Endodermal cell (in vitro differentiated cells): Measurements from ENCODE around the gene MYO1A. TPM values are rescaled to one million over a fixed set of nuclear protein-coding genes. Genes with fewer than 3 reads are reported as not detected.
"Not testable (repeated sequence)": the region's sequence is repeated elsewhere in the genome, so short reads cannot be mapped to it uniquely, and the experiment has no call there.

Source experiments
- DNase-seq: peaks from one replicate; pipeline ENCODE4 v3.0.0-alpha.2; 2017
- H3K27ac ChIP-seq: 2 replicates; pipeline ENCODE4 v1.5.1; 2013; ENCODE audit warnings: mild to moderate bottlenecking, low read depth, low read length, moderate library complexity
- H3K27me3 ChIP-seq: 2 replicates; pipeline ENCODE4 v1.6.1; 2013; ENCODE audit warnings: mild to moderate bottlenecking, low read length, moderate library complexity; ENCODE audit not compliant: insufficient read depth, control insufficient read depth, poor library complexity, severe bottlenecking
- H3K36me3 ChIP-seq: 2 replicates; pipeline ENCODE4 v1.7.0; 2013; ENCODE audit warnings: mild to moderate bottlenecking, low read length, moderate library complexity; ENCODE audit not compliant: control insufficient read depth, insufficient read depth
- H3K4me1 ChIP-seq: one replicate; pipeline ENCODE4 v1.7.0; 2013; ENCODE audit warnings: low read length; ENCODE audit not compliant: control insufficient read depth, insufficient read depth
- H3K4me3 ChIP-seq: 2 replicates; pipeline ENCODE4 v1.5.1; 2013; ENCODE audit warnings: mild to moderate bottlenecking, low read length, moderate library complexity
- H3K9ac ChIP-seq: 2 replicates; pipeline ENCODE4 v1.6.1; 2013; ENCODE audit warnings: mild to moderate bottlenecking, low read length, moderate library complexity; ENCODE audit not compliant: poor library complexity, severe bottlenecking; ENCODE audit errors: extremely low read depth
- H3K9me3 ChIP-seq: 2 replicates; pipeline ENCODE4 v1.6.1; 2013; ENCODE audit warnings: mild to moderate bottlenecking, low read length, moderate library complexity; ENCODE audit not compliant: control insufficient read depth
- H3K27ac Mint-ChIP-seq: 2 replicates; pipeline ENCODE4 v1.8.0; 2020; ENCODE audit warnings: mixed read lengths
- H3K27me3 Mint-ChIP-seq: 2 replicates; pipeline ENCODE4 v1.8.0; 2021; ENCODE audit warnings: mild to moderate bottlenecking, mixed read lengths; ENCODE audit not compliant: insufficient read depth
- H3K36me3 Mint-ChIP-seq: 2 replicates; pipeline ENCODE4 v1.8.0; 2020; ENCODE audit warnings: low read depth, mixed read lengths
- H3K4me1 Mint-ChIP-seq: 2 replicates; pipeline ENCODE4 v1.8.0; 2020; ENCODE audit warnings: mixed read lengths
- H3K4me3 Mint-ChIP-seq: 2 replicates; pipeline ENCODE4 v1.8.0; 2020; ENCODE audit warnings: mild to moderate bottlenecking, moderate library complexity, mixed read lengths
- H3K9me3 Mint-ChIP-seq: 2 replicates; pipeline ENCODE4 v1.8.0; 2020; ENCODE audit warnings: mild to moderate bottlenecking, mixed read lengths
- WGBS, 2 experiments: methylation state at CpG; one replicate each; pipeline versions ENCODE4 v1.1.5 to v1.1.7; 2013; ENCODE audit warnings: missing lambda C conversion rate in 2 of 2, mixed read lengths in 1 of 2; ENCODE audit not compliant: insufficient coverage in 1 of 2, insufficient read length in 1 of 2; 5-methylcytosine and 5-hydroxymethylcytosine counted together
- total RNA-seq, 2 donors: library from RNA; stranded (reverse); fragmentation: NEBNext Ultra II Directional in 1 of 2; extraction: Animal tissue kit (Norgen Biotek cat#: 25700) in 1 of 2; gene quantifications; 2 replicates in 1 of 2; 3 replicates in 1 of 2; pipeline ENCODE4 v1.2.1, GENCODE V29; 2021
- TF ChIP-seq, protein P1 (sequence below): fragments of 200-600 bp; sonication (generic); conservative IDR thresholded peaks from 2 replicates; pipeline ENCODE4 v1.5.0; 2021; ENCODE audit warnings: antibody characterized with exemption, mild to moderate bottlenecking

MYO1A gene
- total RNA-seq, 2 donors from 2014 or later = 0.77 to 1.7 TPM

- DNase-seq = no peak
- Histone ChIP-seq H3K4me3 (no peak overlapping the region), H3K9ac (no peak overlapping the region), H3K27ac (peak overlapping the region; percentile 47), H3K27me3 (peaks cover 11% of the 10 kb centered on the region), H3K9me3 (no peaks in the 10 kb centered on the region), H3K36me3 (peaks cover 55% of the 10 kb centered on the region), H3K4me1 (no peaks in the 10 kb centered on the region)
- TF ChIP-seq, protein P1, sequence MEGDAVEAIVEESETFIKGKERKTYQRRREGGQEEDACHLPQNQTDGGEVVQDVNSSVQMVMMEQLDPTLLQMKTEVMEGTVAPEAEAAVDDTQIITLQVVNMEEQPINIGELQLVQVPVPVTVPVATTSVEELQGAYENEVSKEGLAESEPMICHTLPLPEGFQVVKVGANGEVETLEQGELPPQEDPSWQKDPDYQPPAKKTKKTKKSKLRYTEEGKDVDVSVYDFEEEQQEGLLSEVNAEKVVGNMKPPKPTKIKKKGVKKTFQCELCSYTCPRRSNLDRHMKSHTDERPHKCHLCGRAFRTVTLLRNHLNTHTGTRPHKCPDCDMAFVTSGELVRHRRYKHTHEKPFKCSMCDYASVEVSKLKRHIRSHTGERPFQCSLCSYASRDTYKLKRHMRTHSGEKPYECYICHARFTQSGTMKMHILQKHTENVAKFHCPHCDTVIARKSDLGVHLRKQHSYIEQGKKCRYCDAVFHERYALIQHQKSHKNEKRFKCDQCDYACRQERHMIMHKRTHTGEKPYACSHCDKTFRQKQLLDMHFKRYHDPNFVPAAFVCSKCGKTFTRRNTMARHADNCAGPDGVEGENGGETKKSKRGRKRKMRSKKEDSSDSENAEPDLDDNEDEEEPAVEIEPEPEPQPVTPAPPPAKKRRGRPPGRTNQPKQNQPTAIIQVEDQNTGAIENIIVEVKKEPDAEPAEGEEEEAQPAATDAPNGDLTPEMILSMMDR = no peak
- WGBS, 2 experiments = 79 to 98% methylated on average over 3 of the region's 3 CpGs
- Mint-ChIP-seq H3K4me1 (peaks cover 4% of the 10 kb centered on the region), H3K36me3 (peaks cover 52% of the 10 kb centered on the region), H3K9me3 (peaks cover 4% of the 10 kb centered on the region), H3K4me3 (no peak overlapping the region), H3K27ac (no peak overlapping the region), H3K27me3 (peaks cover 14% of the 10 kb centered on the region)
Observed at GRCh38 chr12:57055824-57056223, 5.9 kb upstream of the MYO1A start.

- Mint-ChIP-seq H3K4me1 (peaks cover 13% of the 10 kb centered on the region), H3K36me3 (peaks cover 39% of the 10 kb centered on the region), H3K27me3 (peaks cover 23% of the 10 kb centered on the region)
- H3K27ac ChIP-seq, H3K9ac ChIP-seq, H3K4me1 ChIP-seq, H3K27ac Mint-ChIP-seq, H3K4me3 ChIP-seq, H3K4me3 Mint-ChIP-seq, DNase-seq, H3K9me3 ChIP-seq, H3K9me3 Mint-ChIP-seq: not testable (repeated sequence)
- H3K36me3 ChIP-seq = peaks cover 36% of the 10 kb centered on the region
- WGBS, 2 experiments = 89 to 93% methylated on average over 3 of the region's 4 CpGs
- peaks cover 19% of the 10 kb centered on the region for H3K27me3 ChIP-seq
Observed at GRCh38 chr12:57053901-57054300, 4.0 kb upstream of the MYO1A start.

GRCh38 chr12:57053146-57053545, 3.2 kb upstream of the MYO1A start:
- H3K9ac ChIP-seq, H3K9me3 Mint-ChIP-seq, H3K4me1 ChIP-seq, DNase-seq, H3K4me3 ChIP-seq, H3K27ac ChIP-seq, H3K4me3 Mint-ChIP-seq, H3K9me3 ChIP-seq, H3K27ac Mint-ChIP-seq: not testable (repeated sequence)
- peaks cover 16% of the 10 kb centered on the region for H3K4me1 Mint-ChIP-seq
- peaks cover 31% of the 10 kb centered on the region for H3K36me3 Mint-ChIP-seq
- 87% methylated on average over 3 of the region's 4 CpGs; no CpG with 5 or more reads in 1 of the 2 experiments for WGBS, 2 experiments
- Histone ChIP-seq H3K36me3 (peaks cover 28% of the 10 kb centered on the region), H3K27me3 (peaks cover 26% of the 10 kb centered on the region)
- peaks cover 27% of the 10 kb centered on the region for H3K27me3 Mint-ChIP-seq

DNA sequence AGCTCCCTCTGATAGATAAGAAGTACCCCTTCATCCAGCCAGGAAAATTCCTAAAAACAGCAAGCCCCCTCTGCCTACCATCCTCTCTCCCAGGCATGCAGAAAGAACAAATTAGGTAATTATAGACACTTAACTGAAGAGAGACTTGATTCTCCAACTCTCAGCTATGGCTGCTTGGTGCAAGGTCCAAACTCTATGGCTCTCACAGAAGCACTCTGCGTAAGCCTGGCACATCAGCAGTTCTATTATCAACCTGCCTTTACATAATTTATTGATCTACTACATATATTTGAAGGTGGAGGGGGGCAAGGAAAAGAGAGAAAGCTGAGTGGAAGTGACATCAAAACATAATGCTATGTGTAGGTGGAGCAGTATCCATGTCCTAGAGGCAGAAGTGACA, 1.1 kb upstream of the MYO1A start:
- H3K4me3 ChIP-seq = no peak overlapping the region
- TF ChIP-seq, protein P1 = no peak
- Mint-ChIP-seq H3K36me3 (peaks cover 16% of the 10 kb centered on the region), H3K4me3 (no peak overlapping the region), H3K9me3 (peaks cover 4% of the 10 kb centered on the region), H3K27ac (no peak overlapping the region), H3K4me1 (peaks cover 16% of the 10 kb centered on the region), H3K27me3 (peaks cover 48% of the 10 kb centered on the region)
- H3K9me3 ChIP-seq = no peaks in the 10 kb centered on the region
- no peak overlapping the region for H3K9ac ChIP-seq
- H3K36me3 ChIP-seq = peaks cover 11% of the 10 kb centered on the region
- 86% methylated on average over 1 of the region's 1 CpG; no CpG with 5 or more reads in 1 of the 2 experiments for WGBS, 2 experiments
- H3K4me1 ChIP-seq = peaks cover 4% of the 10 kb centered on the region
- H3K27me3 ChIP-seq = peaks cover 46% of the 10 kb centered on the region
- no peak overlapping the region for H3K27ac ChIP-seq
- peak; percentile 31 for DNase-seq
